Gastrocnemius medialis (tissue), 4 donors: ENCODE data around the gene FERMT2. TPM values are rescaled to one million over a fixed set of nuclear protein-coding genes. Genes with fewer than 3 reads are reported as not detected.

Source experiments
- ATAC-seq, 2 donors: fragments of 150-250 bp; one replicate each; pipeline ENCODE4 v1.9.1; 2016
- DNase-seq, 2 donors: peaks; one replicate each; pipeline ENCODE4 v3.0.0-alpha.2; 2019
- H3K27ac ChIP-seq, 4 donors: fragments of 200-600 bp; sonication (generic); 1 replicate in 1 of 4; 2 replicates in 3 of 4; pipeline ENCODE4 v1.5.1; 2016 to 2018; ENCODE audit warnings: mild to moderate bottlenecking in 2 of 4, moderate library complexity in 1 of 4
- H3K27me3 ChIP-seq, 3 donors: fragments of 200-600 bp; sonication (generic) in 2 of 3; 1 replicate in 1 of 3; 2 replicates in 2 of 3; pipeline versions ENCODE4 v1.5.1 to v1.6.0; 2016 to 2019; ENCODE audit warnings: mild to moderate bottlenecking in 1 of 3, moderate library complexity in 1 of 3
- H3K36me3 ChIP-seq, 2 donors: fragments of 200-600 bp; sonication (generic) in 1 of 2; one replicate each; pipeline ENCODE4 v1.5.1; 2017 to 2018
- H3K4me1 ChIP-seq, 2 donors: fragments of 200-600 bp; sonication (generic) in 1 of 2; one replicate each; pipeline ENCODE4 v1.5.1; 2016 to 2017; ENCODE audit warnings: mild to moderate bottlenecking in 2 of 2
- H3K4me3 ChIP-seq, 4 donors: fragments of 200-600 bp; sonication (generic) in 3 of 4; 1 replicate in 1 of 4; 2 replicates in 3 of 4; pipeline ENCODE4 v1.5.1; 2016 to 2019; ENCODE audit warnings: mild to moderate bottlenecking in 2 of 4
- H3K9me3 ChIP-seq, 3 donors: fragments of 200-600 bp; sonication (generic) in 2 of 3; 1 replicate in 1 of 3; 2 replicates in 2 of 3; pipeline ENCODE4 v1.5.1; 2016 to 2019
- CTCF ChIP-seq, 5 experiments: fragments of 450-650 bp in 3 of 5; fragments of 200-600 bp in 2 of 5; sonication (generic) in 2 of 5; IDR thresholded peaks in 4 of 5; conservative IDR thresholded peaks in 1 of 5; 1 replicate in 4 of 5; 2 replicates in 1 of 5; pipeline ENCODE4 v1.5.1; 2016 to 2019; ENCODE audit warnings: antibody characterized with exemption in 5 of 5, mild to moderate bottlenecking in 3 of 5, moderate library complexity in 3 of 5
- POLR2A ChIP-seq, 2 donors: fragments of 450-650 bp; IDR thresholded peaks; one replicate each; pipeline ENCODE4 v1.6.1; 2017; ENCODE audit warnings: antibody characterized with exemption in 2 of 2, mild to moderate bottlenecking in 2 of 2, moderate library complexity in 2 of 2
- in situ Hi-C, 4 donors: fragments of 200-750 bp; cut with MboI; loops; one replicate each; pipeline versions ENCODE4 v1.15.0 to v1.8.0; 2017; ENCODE audit warnings: low sequenced_read_pairs in 4 of 4
- intact Hi-C: fragments of 100-400 bp; cut with DNase I; formaldehyde crosslinking; loops from one replicate; pipeline ENCODE4 v1.15.1; 2023; ENCODE audit warnings: low total_unique reads
- total RNA-seq, 4 donors: library from RNA; depleted of rRNA; stranded (reverse); fragments of >200 nt; gene quantifications; one replicate each; pipeline versions ENCODE4 v1.1.0 to v1.2.3, GENCODE V29; 2016

The FERMT2 gene
- total RNA-seq, 4 donors from 2014 or later: 44.0 to 75.9 (median 59.7) TPM

GRCh38 chr14:52992236-52992870 is 41.5 kb upstream of the FERMT2 start:
- TF ChIP-seq POLR2A (IDR thresholded peaks at IDR 0.05): no peak
- no peak for TF ChIP-seq CTCF (IDR thresholded peaks at IDR 0.05 in 4 of 5, conservative IDR thresholded peaks at IDR 0.05 in 1 of 5)
- no peaks in the 10 kb centered on the region for H3K4me1 ChIP-seq
- no peaks in the 10 kb centered on the region for H3K9me3 ChIP-seq
- H3K36me3 ChIP-seq: no peaks in the 10 kb centered on the region
- in situ Hi-C loops (no loop called here), intact Hi-C loops (no loop called here)
- H3K4me3 ChIP-seq: no peak overlapping the region
- ATAC-seq: no peak
- H3K27me3 ChIP-seq: no peaks in the 10 kb centered on the region
- DNase-seq: no peak
- no peak overlapping the region for H3K27ac ChIP-seq

GRCh38 chr14:52988139-52988538 is 37.3 kb upstream of the FERMT2 start:
- Histone ChIP-seq H3K4me3 (no peak overlapping the region), H3K9me3 (no peaks in the 10 kb centered on the region), H3K4me1 (no peaks in the 10 kb centered on the region), H3K27me3 (no peaks in the 10 kb centered on the region), H3K36me3 (no peaks in the 10 kb centered on the region), H3K27ac (no peak overlapping the region)
- in situ Hi-C loops: no loop called here
- no peak for TF ChIP-seq POLR2A (IDR thresholded peaks at IDR 0.05)
- no peak for TF ChIP-seq CTCF (IDR thresholded peaks at IDR 0.05 in 4 of 5, conservative IDR thresholded peaks at IDR 0.05 in 1 of 5)
- DNase-seq (no peak), ATAC-seq (no peak)
- intact Hi-C loops: no loop called here

GRCh38 chr14:52987514-52987913 is 36.7 kb upstream of the FERMT2 start:
- Histone ChIP-seq H3K36me3 (no peaks in the 10 kb centered on the region), H3K4me1 (no peaks in the 10 kb centered on the region), H3K27me3 (no peaks in the 10 kb centered on the region), H3K4me3 (no peak overlapping the region), H3K27ac (no peak overlapping the region), H3K9me3 (no peaks in the 10 kb centered on the region)
- no peak for DNase-seq
- intact Hi-C loops: no loop called here
- ATAC-seq: no peak
- TF ChIP-seq POLR2A (IDR thresholded peaks at IDR 0.05): no peak
- TF ChIP-seq CTCF (IDR thresholded peaks at IDR 0.05 in 4 of 5, conservative IDR thresholded peaks at IDR 0.05 in 1 of 5): no peak
- in situ Hi-C loops: no loop called here

- H3K4me3 ChIP-seq: no peak overlapping the region
- no peaks in the 10 kb centered on the region for H3K4me1 ChIP-seq
- no peaks in the 10 kb centered on the region for H3K36me3 ChIP-seq
- in situ Hi-C loops (no loop called here), intact Hi-C loops (no loop called here)
- no peak for TF ChIP-seq CTCF (IDR thresholded peaks at IDR 0.05 in 4 of 5, conservative IDR thresholded peaks at IDR 0.05 in 1 of 5)
- TF ChIP-seq POLR2A (IDR thresholded peaks at IDR 0.05): no peak
- no peak for ATAC-seq
- H3K9me3 ChIP-seq: no peaks in the 10 kb centered on the region
- no peak overlapping the region for H3K27ac ChIP-seq
- no peak for DNase-seq
- no peaks in the 10 kb centered on the region for H3K27me3 ChIP-seq
These were observed 36.2 kb upstream of the FERMT2 start for GRCh38 chr14:52987042-52987441.

GRCh38 chr14:52977798-52978197 is 26.9 kb upstream of the FERMT2 start:
- ATAC-seq (no peak), DNase-seq (no peak)
- intact Hi-C loops (no loop called here), in situ Hi-C loops (no loop called here)
- Histone ChIP-seq H3K9me3 (no peaks in the 10 kb centered on the region), H3K4me1 (peaks cover 0 to 3% of the 10 kb centered on the region in 2 donors), H3K4me3 (no peak overlapping the region), H3K27ac (no peak overlapping the region), H3K36me3 (no peaks in the 10 kb centered on the region), H3K27me3 (no peaks in the 10 kb centered on the region)
- TF ChIP-seq CTCF (IDR thresholded peaks at IDR 0.05 in 4 of 5, conservative IDR thresholded peaks at IDR 0.05 in 1 of 5) (no peak), POLR2A (IDR thresholded peaks at IDR 0.05) (no peak)
